DMS 273 treated with DMSO at 0.1 percent for 48 hours (cell line): ENCODE data around the gene PKIG.
"Not testable (repeated sequence)": the region's sequence is repeated elsewhere in the genome, so short reads cannot be mapped to it uniquely, and the experiment has no call there.

Experiments used
- DNase-seq: peaks from one replicate; lab custom pipeline; 2025; lab: John Stamatoyannopoulos, UW

PKIG gene

DNA sequence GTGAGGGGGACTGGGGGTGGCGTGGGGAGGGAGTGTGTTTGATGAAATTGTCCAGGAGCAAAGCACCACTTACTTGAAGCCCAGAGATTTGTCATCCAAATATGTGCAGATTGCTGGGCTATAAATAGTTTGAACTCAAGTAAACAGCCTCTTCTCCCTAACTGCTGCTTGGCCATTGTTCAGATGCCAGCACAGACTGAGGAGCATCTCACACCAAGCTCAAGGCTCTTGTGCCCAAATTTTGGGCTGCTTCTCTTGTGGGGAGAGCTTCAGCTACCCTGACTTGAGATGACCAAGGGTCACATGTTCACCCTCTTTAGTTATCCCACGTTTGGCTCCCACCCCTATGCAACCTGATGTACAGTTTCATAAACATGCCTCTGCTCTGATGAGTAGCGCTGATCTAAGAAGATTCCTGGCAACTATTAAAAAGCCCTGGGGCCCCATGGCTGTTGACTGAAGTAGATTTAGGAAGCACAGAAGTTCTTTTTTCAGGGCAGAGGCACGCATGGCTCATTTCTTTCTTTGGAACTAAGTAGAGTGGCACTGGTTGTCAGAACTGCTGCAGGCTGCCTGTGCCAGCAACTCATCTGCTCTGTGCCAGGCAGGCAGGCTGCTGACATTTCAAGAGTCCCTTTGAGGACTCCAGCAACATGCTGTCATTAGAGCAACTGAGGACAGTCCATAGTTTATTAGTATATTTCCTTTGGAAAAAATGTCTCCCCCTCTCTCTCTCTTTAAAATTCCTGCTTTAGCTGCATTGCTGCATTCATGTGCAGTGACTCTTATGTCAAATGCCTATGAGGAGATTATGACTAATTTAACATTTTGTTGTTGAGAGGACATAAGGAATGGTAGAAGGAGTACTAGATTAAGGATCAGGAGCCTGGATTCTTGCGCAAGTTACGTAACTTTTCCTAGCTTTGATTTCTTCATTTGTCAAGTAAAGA, 9.6 kb upstream of the PKIG start:
- DNase-seq = peak; percentile 56

DNA sequence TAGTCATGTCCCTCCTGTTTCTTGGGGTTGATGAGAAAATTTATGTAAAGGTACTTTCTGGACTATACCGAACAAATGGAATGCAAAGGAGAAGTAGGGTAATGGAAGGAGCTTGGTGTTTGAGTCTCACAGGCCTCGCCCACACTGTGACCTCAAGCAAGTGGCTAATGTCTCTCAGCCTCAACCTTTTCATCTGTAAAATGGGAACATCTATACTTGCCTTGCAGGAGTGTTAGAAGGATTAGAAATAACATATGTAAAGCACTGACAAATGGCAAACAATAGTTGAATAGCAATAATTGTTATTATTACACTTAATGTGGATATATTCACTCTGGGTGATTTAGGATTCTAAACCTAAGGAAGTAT, 8.9 kb upstream of the PKIG start:
- DNase-seq = no peak

DNA sequence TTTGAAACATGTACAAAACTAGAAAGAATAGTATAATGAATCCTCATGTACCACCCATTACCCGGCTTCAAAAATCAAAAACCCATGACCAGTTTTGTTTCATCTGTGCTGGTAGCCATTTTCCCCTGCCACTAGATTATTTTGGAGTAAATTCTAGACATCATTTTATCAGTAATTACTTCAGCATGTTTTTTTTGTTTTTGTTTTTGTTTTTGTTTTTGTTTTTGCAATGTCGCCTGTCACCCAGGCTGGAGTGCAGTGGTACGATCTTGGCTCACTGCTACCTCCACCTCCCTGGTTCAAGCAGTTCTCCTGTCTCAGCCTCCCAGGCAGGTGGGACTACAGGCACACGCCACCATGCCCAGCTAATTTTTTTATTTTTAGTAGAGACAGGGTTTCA, 8.0 kb upstream of the PKIG start:
- no peak for DNase-seq

DNA sequence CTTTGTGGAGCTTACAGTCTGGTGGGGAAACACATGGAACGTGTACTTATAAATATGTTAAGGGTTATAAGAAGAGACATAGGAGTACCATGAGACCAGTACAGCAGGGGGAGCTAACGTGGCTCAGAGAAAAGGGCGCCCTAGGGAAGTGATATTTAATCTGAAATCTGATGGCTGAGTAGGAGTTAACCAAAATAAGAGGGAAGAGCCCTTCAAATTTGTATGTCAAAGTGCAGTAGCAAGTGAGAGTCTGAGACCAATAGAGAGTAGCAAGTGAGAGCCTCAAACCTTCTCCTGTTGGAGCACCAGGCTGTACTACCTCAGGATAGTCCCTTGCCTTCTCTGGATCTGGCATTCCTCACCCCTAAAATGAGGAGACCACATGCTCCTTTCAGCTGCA, 6.1 kb upstream of the PKIG start:
- DNase-seq = peak; percentile 14

DNA sequence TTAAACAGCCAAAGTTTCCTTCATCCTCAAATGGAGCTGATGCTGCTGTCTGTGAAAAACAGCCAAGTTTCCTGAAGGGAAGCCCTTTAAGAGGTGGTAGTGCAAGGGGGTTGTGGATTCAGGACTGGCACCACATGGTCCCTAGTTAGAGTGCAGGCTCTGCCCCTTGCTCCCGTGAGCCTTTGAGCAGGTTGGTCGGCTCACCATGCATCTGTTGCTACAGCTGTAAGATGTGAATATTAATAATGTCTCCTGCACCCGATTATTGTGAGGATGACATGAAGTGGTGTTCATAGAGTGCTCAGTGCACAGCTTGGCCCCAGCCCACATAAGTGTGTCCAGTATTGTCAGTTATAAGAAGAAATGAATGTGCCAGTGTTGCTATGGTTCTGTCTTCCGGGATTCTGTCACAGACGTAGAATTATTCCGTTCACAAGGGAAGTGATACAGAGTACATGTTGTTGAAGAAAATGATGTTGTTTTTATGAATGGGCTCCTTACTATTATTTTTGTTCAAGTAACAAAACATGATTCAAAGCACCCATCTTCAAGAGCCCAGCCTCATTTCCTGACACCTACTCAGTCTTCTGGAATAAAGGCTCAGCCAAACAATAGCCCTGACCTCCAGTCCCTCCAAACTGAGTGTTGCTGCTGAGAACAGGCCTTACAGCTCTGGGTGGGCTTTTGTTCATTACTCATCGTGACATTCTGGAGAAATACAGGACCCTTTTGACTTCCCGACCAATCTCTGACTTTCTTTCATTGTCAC, 2.9 kb upstream of the PKIG start:
- no peak for DNase-seq

DNA sequence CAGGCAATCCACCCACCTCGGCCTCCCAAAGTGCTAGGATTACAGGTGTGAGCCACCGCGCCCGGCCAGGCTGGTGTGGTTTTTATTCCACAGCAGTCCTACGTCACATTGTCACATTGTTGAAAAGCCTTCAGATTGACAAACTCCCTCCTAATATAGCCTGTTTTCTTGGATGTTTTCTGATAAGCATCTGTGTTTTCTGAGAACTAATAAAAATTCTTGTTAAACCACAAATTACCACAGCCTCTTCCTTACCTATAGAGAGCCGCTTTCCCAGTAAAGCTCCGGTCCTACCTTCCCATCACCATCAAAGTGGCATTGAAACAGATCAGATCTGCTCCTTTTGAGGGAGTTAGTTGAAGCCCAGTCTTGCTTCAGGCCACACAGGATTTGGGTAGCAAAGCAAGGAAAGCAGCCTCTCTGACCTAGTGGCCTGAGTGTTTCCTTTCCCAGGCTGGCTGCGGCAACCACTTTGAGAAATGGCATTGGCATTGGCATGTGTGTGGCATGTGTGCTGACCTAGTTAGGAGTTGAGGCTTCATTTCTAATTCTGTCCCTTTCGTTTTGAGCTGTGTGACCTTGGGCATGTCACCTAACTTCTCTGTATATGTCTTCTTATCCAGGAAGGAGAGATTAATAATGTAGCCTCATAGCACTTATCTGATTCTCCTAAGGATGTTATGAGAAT, 1.7 kb upstream of the PKIG start:
- DNase-seq = no peak

DNA sequence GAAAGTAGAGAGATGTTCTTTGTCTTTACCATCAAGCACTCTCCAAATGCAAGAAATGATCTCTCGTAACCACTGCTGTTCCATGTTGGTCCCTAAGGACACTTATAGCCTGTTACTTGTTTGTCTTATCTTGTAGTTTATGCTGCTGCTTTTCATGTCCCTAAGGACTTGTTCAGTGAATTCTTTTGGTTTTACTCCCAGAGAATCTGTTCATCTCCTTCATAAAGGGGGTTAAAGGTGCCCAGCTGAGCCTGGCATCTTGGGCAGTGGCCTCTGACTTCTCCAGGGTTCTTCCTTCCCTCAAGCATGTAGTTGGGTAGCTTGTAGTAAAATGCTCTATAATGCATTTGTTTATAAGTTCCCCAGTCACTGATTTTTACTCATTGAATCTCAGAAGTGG, 864 bp upstream of the PKIG start:
- no peak for DNase-seq

DNA sequence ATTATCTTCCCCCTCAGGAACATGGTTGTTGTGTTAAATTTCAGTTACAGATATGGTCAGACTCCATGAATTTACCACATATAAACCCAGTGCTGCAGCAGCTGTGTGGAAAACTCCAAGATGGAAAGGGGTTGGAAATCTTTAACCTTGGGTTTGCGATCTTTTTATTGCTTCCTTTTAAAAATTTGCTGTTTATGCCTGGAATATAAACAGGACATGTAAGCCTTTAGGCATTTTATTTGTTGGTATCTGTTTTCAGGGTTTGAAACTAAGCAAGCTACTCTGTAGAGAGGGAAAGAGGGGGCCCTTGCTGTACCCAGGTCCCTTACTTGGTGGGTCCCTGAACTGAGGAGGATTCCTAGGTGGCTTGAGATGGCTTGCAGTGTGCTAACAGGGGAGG, 778 bp downstream of the PKIG start:
- DNase-seq = no peak

DNA sequence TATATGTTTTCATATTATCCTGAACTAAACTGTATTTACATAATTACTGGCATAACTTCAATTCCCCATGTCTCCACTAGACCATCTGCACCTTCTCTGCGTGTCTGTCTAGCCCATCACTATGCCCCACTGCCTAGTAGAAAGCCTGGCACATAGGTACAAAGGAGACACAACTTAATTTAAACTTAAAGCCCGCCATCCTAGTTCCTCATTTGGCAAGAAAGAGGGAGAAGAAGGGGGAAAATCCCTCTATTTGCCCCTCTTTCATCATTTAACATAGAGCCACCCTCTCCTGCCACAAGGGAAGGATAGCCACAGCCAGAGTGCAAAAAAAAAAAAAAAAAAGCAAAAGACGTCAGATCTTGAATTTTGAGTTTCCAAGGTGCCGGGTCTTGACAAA, 1.8 kb downstream of the PKIG start:
- DNase-seq = no peak

DNA sequence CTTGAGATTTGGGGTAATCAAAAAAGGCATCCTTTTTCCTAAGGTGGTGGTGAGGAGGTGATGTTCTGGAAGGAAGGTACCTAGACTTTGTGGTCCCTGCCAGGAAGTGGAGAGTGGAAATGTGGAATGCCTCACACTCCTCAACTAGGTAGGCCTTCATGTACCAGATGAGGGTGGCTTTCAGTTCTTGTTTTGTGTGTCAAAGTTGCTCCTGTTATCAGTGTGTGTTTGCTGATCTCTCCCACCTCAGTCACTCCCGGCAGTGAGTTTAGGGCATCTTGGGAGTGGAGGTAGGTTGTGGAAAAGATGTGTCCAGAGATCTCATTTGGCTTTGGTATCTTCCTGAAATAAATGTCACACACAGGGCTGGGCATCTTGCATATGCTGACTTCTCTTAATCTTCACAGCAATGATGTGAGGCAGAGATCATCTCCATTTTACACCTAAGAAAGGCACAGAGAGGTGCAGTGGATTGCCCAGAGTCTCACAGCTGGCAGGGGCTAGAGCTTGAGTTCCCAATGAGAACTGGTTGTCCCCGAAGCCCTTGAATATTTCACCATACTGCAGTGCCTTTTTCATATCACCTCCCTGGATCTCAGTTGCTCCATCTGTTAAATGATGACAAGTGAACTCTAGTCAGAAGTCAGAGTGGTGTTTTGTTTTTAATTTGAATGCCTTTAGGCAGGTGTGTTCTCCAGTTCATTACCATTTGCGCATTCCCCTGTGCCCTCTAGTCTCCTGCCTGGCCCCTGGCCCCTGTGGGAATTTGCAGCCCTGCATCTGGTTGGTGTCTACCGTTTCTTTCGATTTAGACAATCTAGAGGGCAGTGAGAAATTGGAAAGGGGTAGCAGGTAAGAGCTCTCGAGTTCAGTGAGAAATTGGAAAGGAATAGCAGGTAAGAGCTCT, 2.9 kb downstream of the PKIG start:
- DNase-seq = no peak

DNA sequence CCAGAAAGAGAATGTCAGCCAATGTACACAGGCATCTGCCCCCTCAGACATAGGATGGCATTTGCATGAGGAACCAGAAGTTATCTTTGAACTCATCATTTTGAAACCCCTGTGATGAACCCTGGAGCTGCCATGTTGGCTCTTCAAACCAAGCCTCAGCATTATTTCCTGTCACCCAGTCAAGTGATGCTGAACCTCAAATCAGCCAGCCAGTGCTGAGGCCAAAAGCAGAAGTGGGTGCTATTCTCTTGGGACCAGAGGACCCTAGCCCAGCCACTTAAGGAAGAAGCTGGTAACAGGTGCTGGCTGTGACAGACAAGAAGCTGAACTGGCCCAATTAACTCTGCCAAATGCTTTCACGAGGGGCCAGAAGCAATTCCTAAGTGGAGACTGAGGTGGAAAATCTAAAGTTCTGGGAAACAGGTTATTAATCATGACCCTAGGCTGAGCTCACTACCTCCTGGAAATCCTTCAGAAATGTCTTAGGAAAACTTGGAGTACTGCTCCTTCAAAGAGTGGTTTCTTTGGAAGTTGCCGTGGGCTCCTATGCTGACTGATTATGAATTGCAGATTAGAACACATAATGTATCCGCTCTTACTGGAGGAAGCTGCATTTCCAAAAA, 4.0 kb downstream of the PKIG start:
- DNase-seq = no peak

DNA sequence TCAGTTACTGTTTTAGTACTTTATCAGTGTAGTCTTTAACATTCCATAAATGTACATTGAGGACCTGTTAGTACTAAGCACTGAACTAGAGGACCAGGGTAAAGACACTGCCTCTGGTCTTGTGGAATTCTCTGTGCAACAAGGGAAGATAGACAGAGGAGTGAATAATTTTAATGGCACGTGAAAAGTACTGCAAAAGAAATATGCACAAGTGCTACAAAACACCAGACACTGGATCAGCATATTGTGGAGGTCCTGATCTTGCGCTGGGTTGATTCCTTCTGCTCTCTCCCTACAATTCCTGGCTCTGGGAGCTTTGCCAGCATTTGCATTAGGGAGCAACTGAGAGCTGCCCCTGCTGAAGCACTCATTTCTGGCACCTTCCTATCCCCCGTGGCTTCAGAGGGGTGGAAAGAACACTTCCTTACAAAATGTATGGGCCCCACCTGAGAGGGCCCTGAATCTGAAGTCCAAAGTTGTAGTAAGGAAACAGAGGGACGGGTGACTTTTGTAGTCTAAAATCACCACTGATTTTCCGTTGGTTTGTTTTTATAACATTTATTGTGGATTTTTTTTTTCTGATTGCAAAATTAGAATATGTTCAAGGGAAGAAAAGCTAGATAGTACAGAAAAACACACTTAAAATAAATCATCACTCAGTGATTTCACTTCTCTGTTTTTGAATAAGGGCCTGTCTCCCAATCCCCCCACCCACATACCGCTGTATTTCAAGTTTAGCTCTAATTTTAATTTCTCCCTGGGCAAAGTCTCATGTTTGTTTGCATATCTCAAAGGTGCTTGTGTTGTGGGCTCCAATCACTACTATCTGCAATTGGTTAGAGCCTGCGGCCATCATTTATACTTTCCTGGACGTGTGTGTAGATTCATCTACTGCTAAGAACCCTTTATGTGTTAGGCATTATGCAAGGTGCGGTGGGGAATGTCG, 4.9 kb downstream of the PKIG start:
- DNase-seq = no peak

DNA sequence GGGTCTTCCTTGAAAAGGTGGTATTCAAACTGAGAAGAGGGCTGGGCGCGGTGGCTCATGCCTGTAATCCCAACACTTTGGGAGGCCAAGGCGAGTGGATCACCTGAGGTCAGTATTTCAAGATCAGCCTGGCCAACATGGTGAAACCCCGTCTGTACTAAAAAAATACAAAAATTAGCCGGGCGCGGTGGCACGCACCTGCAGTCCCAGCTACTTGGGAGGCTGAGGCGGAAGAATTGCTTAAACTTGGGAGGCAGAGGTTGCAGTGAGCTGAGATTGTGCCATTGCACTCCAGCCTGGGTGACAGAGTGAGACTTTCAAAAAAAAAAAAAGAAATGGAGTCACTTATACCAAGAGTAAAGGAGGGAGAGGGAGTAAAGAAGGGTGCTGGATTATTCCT, 5.9 kb downstream of the PKIG start:
- not testable (repeated sequence) for DNase-seq

DNA sequence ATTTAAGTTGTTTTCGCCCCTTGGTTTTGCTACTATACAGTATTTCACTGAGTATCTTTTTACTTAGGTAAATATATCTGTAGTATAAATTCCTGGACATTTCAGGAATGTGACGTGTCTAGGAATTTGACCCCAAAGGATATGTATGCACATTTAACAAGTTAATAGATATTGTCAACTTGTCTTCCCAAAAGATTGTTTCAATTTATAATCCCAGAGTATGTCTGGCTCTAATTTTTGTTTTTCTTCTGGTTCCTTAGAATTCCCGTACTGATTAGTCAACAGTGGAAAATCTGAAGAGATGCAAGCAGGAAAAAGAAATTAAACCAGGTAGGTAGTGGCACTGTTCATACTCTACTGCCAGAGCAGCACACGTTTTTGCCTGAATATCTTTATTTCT, 7.2 kb downstream of the PKIG start:
- DNase-seq = no peak

DNA sequence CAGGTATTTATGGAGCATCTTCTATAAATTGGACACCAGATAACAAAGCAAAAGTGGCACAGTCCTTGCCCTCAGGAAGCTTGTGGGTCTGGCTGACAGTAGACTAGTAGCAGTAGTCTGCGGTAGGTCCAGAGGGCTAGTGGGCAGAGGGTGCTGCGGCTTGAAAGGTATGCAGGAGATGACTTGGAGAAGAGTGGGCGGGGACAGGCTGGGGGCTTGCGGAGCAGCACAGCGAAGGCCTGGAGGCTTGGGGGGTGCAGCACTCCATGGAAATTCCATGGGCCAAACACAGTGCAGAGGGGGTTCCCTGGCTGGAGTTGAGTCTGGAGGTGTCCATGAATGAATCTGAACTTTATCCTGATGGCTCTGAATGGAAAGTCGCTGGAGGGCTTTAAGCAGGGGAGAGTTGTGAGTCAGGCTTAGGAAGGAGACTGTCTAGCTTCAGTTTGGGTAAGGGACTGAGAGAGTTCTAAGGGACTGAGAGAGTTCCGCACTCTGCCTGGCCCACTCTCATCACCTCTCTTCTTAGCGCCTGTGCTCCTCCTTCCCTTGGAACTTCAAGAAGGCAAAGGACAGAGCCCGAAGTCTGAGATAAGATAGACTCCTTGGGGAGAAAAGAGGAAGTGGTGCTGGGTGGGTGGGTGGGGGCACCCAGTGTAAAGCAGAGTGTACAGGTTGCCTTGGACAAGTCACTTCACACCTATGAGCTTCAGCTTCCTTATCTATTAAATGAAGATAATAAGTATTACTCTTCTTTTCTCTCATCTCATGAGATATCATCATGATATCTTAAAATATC, 8.8 kb downstream of the PKIG start:
- DNase-seq = no peak

DNA sequence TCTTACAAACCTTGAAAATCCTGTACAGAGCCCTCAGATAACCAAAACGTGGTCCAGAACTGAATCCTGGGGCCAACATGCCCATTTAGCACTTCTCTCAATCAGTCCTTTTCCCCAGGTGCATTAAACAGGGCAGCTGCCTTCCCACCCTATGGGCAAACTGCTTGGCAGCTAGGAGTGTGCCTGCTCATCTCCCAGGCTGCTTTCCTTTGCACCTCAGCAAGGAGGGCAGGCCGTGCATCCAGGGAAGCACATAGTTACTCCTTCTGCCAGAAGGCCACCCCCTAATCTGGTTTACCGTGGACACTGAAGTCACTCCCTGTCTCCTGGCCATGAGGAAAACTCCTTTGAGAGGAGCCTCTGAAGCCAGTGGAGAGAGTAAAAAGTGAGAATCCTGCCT, 10.0 kb downstream of the PKIG start:
- DNase-seq = no peak

DNA sequence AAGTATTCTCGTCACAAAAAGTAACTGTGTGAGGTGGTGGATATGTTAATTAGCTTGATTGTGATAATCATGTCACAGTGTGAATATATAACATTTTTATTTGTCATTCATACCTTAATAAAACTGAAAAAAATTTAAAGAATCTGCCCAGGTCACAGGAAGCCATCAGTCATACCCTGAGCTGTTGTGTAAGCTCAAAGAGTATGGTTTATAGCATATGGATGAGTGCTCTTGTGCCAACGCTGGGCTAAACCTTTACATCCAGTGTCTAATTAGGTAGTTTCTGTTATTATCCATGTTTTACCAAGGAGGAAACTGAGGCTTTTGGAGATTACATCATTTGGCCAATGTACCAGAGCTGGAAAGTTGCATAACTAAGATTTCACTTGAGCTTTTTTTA, 11.4 kb downstream of the PKIG start:
- no peak for DNase-seq

DNA sequence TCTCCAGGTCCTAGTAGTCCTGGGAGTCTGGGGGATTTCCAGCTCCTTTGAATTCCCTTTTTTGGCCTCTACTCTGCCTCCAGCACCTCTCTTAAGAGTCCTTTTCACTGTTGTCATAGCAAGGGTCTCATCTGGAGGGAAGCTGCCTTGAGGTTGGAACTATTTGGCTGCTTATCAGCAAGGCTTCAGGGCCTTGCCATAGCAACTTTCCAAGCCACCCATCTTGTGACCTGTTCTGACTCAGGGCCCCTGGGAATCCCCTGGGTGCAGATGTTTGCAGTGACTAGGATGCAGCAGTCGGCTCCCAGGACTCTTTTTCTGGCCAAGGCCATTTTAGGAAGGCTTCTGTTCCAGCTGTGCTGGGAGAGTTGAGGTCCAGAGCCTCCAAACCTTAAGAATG, 12.4 kb downstream of the PKIG start:
- DNase-seq = no peak

DNA sequence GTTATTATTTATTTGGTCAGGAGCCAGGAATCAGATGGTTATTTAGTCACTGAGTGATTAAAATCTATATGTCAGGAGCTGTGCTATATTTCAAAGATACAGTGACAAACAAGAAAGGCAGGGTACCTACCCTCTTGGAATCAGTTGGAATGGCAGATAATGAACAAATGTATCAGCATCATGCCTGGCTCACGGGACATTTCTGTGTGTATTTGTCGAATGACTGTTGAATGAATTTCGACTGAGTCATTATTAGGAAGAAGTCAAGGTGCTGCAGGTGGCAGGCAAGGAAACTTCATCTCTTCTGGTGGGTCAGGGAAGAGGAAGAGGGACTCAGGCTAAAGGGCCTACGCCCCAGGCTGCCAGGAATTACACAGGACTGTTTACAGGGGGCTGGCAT, 13.6 kb downstream of the PKIG start:
- DNase-seq = no peak
